Measurements from ENCODE around the gene TNIP3.
"Not testable (repeated sequence)": the region's sequence is repeated elsewhere in the genome, so short reads cannot be mapped to it uniquely, and the experiment has no call there.

TNIP3 gene

GRCh38 chr4:121189326-121190215, 25.4 kb upstream of the TNIP3 start:
- no peak for DNase-seq
- no peak for TF ChIP-seq POLR2A (IDR thresholded peaks at IDR 0.05; ENCODE audit: low read length)
- no peak for TF ChIP-seq GATA1 (IDR thresholded peaks at IDR 0.05; ENCODE audit: low read depth, low read length)

- DNase-seq = no peak
- TF ChIP-seq GATA1 (IDR thresholded peaks at IDR 0.05; ENCODE audit: low read depth, low read length) (no peak), POLR2A (IDR thresholded peaks at IDR 0.05; ENCODE audit: low read length) (no peak)
Measured at GRCh38 chr4:121187206-121187605, 23.1 kb upstream of the TNIP3 start.

GRCh38 chr4:121185960-121186359, 21.8 kb upstream of the TNIP3 start:
- no peak for TF ChIP-seq GATA1 (IDR thresholded peaks at IDR 0.05; ENCODE audit: low read depth, low read length)
- TF ChIP-seq POLR2A (IDR thresholded peaks at IDR 0.05; ENCODE audit: low read length) = no peak
- no peak for DNase-seq

- TF ChIP-seq POLR2A (IDR thresholded peaks at IDR 0.05; ENCODE audit: low read length) (no peak), GATA1 (IDR thresholded peaks at IDR 0.05; ENCODE audit: low read depth, low read length) (no peak)
- DNase-seq = no peak
Measured at GRCh38 chr4:121183989-121184388, 19.9 kb upstream of the TNIP3 start.

- DNase-seq = no peak
- TF ChIP-seq POLR2A (IDR thresholded peaks at IDR 0.05; ENCODE audit: low read length) = no peak
Measured at GRCh38 chr4:121183361-121183760, 19.2 kb upstream of the TNIP3 start.

- no peak for TF ChIP-seq GATA1 (IDR thresholded peaks at IDR 0.05; ENCODE audit: low read depth, low read length)
- TF ChIP-seq POLR2A (IDR thresholded peaks at IDR 0.05; ENCODE audit: low read length) = no peak
Measured at GRCh38 chr4:121182296-121182695, 18.2 kb upstream of the TNIP3 start.

GRCh38 chr4:121181493-121181892, 17.4 kb upstream of the TNIP3 start:
- TF ChIP-seq GATA1 (IDR thresholded peaks at IDR 0.05; ENCODE audit: low read depth, low read length) = no peak
- no peak for DNase-seq

More at GRCh38 chr4:121182296-121182695, 18.2 kb upstream of the TNIP3 start:
- no peak for DNase-seq

- no peak for DNase-seq
- TF ChIP-seq POLR2A (IDR thresholded peaks at IDR 0.05; ENCODE audit: low read length) = no peak
- TF ChIP-seq GATA1 (IDR thresholded peaks at IDR 0.05; ENCODE audit: low read depth, low read length) = no peak
Measured at GRCh38 chr4:121180558-121180957, 16.4 kb upstream of the TNIP3 start.

- DNase-seq = no peak
- TF ChIP-seq POLR2A (IDR thresholded peaks at IDR 0.05; ENCODE audit: low read length) (no peak), GATA1 (IDR thresholded peaks at IDR 0.05; ENCODE audit: low read depth, low read length) (no peak)
Measured at GRCh38 chr4:121177246-121178137, 13.4 kb upstream of the TNIP3 start.

GRCh38 chr4:121176082-121176934, 12.2 kb upstream of the TNIP3 start:
- TF ChIP-seq GATA1 (IDR thresholded peaks at IDR 0.05; ENCODE audit: low read depth, low read length) = no peak
- TF ChIP-seq POLR2A (IDR thresholded peaks at IDR 0.05; ENCODE audit: low read length) = no peak
- DNase-seq = no peak

GRCh38 chr4:121171477-121171876, 7.4 kb upstream of the TNIP3 start:
- not testable (repeated sequence) for DNase-seq

- no peak for DNase-seq
- no peak for TF ChIP-seq GATA1 (IDR thresholded peaks at IDR 0.05; ENCODE audit: low read depth, low read length)
Measured at GRCh38 chr4:121168446-121169281, 4.5 kb upstream of the TNIP3 start.

GRCh38 chr4:121166976-121167375, 2.9 kb upstream of the TNIP3 start:
- DNase-seq = no peak
- TF ChIP-seq GATA1 (IDR thresholded peaks at IDR 0.05; ENCODE audit: low read depth, low read length) (no peak), POLR2A (IDR thresholded peaks at IDR 0.05; ENCODE audit: low read length) (no peak)

Data from erythroblast (primary cell).